ENCODE data around the gene APBB2.
A peak's percentile ranks its signal among the peaks of the same experiment; 100 is the strongest.

Gene APBB2

DNA sequence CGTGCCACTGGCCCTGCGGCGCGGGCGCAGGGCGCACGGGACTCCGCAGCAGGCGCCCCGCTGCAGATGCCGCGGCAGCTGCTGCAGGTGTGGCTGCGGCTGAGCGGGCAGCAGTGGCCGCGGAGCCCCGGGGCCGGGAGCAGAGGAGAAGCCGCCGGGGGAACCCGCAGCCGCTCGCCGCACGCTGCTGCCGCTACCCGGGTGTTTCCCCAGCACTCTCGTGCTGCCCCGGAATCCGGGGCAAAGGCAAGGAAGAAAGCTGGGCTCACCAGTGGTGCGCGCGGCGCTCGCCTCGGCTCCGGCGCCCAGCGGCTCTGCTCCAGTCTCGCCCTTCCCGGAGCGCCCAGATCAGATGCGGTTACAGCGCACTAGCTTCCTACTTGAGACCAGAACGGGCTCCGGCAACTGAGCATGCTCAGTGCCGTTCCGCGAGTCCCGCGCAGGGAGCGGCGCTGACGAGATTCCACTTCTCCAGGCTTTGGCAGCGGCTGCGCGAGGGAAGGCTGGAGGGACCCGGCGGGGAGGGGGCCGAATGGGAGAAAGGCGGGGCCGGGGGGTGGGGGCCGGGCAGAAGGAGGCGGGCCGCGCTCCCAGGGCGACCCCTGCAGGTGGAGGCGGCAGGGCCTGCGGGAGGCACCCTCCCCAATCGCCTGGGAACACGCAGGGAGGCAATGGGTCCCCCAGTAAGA, at the start of gene APBB2:
APBB2 (minus strand) TSS at position 407 of the 689 bp plus-strand sequence. CDS start 181,288 bp downstream, outside the sequence.
- DNase-seq: peak; percentile 95

GRCh38 chr4:41262198-41262597, 47.9 kb upstream of the APBB2 start:
- DNase-seq: no peak

GRCh38 chr4:41260116-41260733, 45.9 kb upstream of the APBB2 start:
- DNase-seq: no peak

GRCh38 chr4:41258783-41259182, 44.4 kb upstream of the APBB2 start:
- peak; percentile 1 for DNase-seq

- DNase-seq: no peak
Measured at GRCh38 chr4:41257906-41258305, 43.6 kb upstream of the APBB2 start.

DNA sequence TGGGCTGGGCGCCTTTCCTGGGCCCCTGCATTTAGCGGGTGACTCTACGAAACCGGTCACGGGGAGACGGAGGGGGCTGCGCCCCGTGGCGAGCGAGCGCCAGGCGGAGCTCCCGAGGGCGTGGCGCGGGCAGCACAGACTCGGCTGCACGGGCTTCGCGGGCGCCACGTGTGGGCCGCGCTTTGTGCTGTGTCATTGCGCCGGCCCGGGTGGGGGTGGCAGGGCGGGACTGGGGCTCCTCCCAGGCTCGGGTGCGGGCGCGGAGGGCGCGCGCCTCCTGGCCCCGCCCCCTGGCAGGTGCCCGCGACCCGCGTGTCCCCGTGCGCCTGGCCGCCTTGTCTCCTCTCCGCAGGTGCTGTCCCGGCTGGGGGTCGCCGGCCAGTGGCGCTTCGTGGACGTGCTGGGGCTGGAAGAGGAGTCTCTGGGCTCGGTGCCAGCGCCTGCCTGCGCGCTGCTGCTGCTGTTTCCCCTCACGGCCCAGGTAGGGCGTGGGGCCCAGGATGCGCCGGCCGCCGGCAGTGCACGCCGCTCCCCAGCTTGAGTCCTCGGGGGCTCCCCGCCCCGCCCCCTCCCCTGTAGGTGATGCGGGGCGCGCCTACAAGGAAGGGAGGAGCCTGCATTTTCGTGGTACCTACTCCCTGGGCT, 43.0 kb upstream of the APBB2 start:
- DNase-seq: peak; percentile 80

DNA sequence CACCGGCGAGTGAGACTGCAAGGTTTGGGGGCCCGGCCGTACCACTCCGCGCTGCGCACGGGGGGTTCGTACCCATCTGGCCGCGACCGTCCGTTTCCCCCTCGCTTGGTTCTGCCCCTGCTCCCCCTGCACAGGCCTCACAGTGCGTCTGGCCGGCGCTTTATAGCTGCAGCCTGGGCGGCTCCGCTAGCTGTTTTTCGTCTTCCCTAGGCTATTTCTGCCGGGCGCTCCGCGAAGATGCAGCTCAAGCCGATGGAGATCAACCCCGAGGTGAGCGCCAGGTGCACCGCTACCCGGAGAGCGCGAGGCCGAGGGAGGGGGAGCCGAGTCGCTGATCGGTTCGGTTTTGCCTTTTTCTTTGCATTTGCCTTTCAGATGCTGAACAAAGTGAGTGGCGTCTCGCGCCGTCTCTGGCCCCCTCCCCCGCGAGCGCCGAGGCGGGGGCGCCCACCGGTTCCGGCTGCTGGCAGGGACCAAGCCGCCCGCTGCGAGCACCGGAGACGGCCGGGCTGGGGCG, 42.5 kb upstream of the APBB2 start, which contains the start of gene UCHL1:
UCHL1 (plus strand) TSS at position 189 of the 517 bp plus-strand sequence; CDS start at position 238, 49 bp downstream.
- DNase-seq: peak; percentile 92

DNA sequence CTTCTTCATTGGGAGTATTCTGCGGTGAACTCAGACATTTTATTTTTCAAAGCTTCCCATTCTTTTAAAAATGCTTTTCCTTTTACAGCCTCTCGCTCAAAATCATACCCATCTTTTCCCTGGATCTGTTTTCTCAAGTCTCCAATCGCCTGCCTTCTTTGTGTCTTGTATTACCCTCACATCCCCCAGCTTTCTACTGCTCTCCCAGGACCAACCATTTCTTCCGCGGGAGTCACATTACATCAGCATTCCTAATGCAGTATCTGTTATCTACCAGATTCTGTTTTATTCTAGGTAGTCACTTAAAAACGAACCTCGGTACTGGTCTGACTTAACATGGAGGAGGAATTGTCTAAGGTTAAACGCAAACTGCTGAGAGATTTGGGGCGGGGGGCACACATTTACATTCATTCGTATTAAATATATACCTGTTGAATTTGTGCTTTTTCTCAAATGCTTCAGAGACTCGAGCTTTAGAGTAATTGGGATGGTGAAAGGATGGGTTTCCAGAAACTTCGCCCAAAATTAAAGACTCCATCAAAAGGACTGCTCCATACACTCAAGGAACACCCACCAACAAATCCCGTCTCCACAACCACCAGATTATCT, 41.9 kb upstream of the APBB2 start:
- peak; percentile 38 for DNase-seq

- no peak for DNase-seq
Measured at GRCh38 chr4:41245983-41246382, 31.6 kb upstream of the APBB2 start.

DNA sequence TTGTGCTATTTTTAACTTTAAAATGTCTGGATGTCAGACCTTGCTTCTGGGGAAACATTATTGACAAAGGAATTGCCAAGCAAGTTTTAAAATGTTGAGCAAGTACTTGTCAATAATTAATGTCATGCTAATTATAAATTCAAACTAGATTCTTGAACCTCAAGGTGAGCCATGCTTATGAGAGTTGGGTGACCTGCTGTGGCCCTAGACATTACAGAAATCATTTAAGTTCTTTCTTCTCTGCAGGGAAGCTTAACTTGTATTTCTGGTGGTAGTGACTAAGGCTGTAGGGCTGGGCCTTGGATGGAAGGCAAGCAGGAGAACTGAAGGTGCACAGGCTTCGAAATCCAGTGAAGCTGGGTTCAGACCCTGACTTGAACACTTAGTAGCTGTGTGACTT, 27.6 kb upstream of the APBB2 start:
- no peak for DNase-seq

DNA sequence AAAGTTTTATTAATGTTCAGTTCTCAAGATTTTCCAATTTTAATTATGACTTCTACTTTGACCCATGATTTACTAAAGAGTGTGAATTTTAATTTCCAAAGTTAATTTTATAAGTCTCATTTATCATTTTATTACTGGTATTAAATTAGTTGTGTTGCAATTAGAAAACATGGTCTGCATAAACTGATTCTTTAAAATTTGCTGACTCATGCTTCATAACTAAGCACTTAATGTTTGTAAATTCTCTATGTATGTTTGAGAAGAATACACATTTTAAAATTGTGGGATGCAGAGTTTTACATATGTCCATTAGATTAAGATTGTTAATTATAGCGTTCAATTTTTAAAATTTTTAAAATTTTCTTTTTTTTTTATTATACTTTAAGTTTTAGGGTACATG, 22.2 kb upstream of the APBB2 start:
- DNase-seq: no peak

DNA sequence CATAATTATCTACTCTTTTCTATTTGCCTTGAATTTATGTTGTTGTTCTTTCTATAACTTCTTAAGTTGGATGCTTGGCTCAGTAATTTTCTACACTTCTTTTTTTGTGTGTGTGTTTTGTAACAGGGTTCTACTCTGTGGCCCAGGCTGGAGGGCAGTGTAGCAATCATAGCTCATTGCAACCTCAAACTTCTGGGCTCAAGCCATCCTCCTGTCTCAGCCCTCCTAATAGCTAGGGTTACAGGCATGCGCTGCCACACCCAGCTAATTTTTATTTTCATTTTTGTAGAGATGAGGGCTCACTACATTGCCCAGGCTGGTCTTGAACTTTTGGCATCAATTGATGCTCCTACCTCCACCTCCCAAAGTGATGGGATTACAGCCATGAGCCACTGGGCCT, 21.7 kb upstream of the APBB2 start:
- DNase-seq: no peak

DNA sequence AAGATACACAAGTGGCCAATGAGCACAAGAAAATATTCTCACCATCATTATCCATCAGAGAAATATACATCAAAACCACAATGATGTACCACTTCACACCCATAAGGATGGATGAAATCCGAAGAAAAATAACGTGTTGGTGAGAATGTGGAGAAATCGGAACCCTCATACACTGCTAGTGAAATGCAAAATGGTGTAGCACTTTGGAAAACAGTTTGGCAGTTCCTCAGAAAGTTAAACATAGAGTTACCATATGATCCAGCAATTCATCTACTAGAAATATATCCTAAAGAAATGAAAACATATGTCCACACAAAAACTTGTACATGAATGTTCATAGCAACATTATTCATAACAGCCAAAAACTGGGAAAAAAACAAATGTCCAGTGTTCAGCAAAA, 18.5 kb upstream of the APBB2 start:
- no peak for DNase-seq

DNA sequence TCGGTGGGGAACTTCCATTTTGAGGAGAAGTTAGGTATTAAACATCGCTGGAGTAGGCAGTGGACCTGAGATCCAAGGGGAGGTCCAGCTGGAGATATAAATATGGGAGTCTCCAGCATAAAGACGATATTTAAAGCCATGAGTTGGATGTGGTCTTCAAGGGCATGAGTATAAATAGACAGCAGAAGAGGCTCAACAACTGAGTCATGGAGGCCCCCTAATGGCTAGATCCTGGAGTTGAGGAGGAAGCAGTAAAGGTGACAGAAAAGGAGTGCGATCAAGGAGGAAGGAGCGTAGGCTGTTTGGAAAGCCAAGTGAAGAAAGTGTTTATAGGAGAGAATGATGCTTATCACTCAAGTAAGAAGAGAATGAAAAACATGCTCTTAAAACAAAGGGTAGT, 18.1 kb upstream of the APBB2 start:
- DNase-seq: no peak

DNA sequence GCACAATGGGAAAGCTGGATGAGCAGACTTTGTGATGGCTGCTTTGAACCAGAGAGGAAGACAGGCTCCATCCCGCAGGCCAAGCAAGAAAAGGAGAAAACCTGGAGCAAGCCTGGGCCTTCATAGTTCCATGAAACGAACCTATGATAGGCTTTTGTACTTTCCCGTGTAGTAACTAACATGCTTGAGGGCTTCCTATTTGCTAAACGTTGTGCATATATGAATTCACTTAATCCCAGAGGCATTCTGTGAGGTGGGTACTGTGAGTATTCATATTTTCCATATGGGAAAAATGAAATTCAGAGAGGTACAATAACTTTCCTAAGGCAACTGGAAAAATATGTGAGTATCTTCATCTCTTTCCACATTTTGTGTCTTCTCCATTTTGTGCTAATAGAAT, 13.6 kb upstream of the APBB2 start:
- DNase-seq: no peak

GRCh38 chr4:41221850-41222645, 7.7 kb upstream of the APBB2 start:
- DNase-seq: no peak

DNA sequence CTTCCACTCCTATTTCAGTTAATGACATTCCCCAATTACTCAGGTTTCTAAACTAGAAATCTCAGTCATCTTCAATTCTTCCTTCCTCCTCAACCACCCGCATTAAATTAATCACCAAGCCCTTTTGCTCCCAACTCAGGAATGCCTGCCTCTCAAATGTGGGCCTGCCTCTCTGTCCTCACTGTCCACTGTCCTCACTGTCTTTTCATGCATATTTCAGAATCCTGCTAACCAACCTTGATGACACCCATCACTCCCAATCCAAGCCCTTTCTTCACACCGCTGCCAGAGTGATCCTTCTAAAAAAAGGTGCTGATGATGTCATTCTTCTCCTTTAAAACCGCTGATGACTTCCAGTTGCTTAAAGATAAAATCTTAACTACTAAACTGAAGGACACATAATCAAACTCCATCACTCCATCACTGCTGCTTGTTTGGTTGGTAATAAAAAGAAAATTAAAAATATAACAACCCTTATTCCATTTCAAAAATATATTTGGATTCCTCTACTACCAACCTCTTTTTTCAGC, 5.1 kb upstream of the APBB2 start:
- no peak for DNase-seq

DNA sequence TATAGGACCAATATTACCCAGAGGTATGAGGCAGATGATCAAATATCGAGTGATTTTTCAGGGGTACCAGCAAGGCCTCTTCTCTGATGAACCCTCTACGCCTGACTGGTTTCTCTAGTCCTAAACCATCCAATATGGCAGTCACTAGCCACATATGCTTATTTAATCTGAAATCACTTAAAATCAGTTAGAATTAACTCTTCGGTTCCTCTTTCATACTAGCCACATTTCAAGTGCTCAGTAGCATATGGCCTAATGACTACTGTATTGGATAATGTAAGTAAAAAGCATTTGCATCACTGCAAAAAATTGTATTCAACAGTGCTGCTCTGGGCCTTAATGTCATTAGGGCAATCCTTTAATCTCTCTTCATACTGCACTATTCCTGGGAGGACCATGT, 4.4 kb upstream of the APBB2 start:
- DNase-seq: no peak

DNA sequence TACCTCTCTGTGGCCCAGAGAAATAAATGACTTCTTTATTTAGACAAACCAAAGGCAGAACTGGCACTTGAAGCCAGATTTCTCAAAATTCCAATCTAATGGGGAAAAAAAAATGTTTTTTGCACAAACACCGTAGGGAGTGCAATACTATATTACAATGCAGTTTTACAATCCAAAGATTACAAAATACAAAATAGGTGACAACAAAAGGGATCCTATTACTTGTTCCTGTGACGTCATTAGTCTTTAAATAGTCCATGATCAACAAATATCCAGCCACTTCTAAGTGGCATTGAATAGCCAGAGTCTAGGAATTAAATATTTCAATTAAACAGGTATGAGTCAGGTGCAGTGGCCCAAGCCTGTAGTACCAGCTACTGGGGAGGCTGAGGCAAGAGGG, 3.0 kb upstream of the APBB2 start:
- DNase-seq: no peak

- DNase-seq: no peak
Measured at GRCh38 chr4:41217020-41217333, 2.6 kb upstream of the APBB2 start.

- peak; percentile 90 for DNase-seq
Measured at GRCh38 chr4:41216294-41217019, 2.1 kb upstream of the APBB2 start.

- DNase-seq: no peak
Measured at GRCh38 chr4:41215969-41216293, 1.6 kb upstream of the APBB2 start.

Measured in NCI-H774 (cell line).